HG02981 (cell line): ENCODE results near the gene CEP78.
A peak's percentile ranks its signal among the peaks of the same experiment; 100 is the strongest.
"Not testable (repeated sequence)": the region's sequence is repeated elsewhere in the genome, so short reads cannot be mapped to it uniquely, and the experiment has no call there.

Source experiments
- ATAC-seq: cut with Tn5 transposase; IDR thresholded peaks from one replicate; pipeline ENCODE4 v1.9.1; 2021; ENCODE audit warnings: mild to moderate bottlenecking, moderate library complexity; ENCODE audit not compliant: unreplicated experiment

CEP78 gene

GRCh38 chr9:78235762-78236550, at the start of gene CEP78:
CEP78 (plus strand) TSS chr9:78236075; CDS start chr9:78236351, 276 bp downstream.
- peak; percentile 99 for ATAC-seq

DNA sequence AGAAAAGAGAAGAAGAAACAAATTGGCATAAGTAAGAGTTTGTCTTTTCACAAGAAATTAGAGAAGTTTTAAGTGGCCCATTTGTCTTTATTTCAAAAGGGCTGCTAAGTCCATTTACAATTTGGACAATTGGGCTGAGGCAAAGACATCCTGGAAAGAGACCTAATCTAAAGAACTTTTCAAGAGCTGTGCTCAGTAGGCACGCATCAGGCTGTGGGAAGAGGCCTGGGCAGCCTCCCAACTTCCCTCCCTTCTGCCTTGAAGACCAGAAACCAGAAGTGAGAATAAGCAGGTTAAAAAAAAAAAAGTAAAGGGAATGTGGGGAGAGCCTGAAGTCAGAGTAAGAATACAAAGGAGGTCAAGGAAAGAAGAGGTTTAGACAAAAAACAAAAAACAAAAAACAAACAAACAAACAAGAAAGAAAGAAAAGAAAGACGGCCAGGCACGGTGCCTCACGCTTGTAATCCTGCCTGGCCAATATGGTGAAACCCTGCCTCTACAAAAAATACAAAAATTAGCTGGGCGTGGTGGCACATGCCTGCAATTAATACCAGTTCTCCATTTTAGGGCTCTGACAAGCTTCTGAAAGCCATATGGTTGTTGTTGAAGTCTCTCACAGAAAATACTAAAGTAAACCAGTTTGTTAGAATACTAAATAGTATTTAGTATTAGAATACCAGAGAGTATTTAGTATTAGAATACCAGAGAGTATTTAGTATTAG, 48.0 kb upstream of the CEP78 start:
- ATAC-seq = no peak

DNA sequence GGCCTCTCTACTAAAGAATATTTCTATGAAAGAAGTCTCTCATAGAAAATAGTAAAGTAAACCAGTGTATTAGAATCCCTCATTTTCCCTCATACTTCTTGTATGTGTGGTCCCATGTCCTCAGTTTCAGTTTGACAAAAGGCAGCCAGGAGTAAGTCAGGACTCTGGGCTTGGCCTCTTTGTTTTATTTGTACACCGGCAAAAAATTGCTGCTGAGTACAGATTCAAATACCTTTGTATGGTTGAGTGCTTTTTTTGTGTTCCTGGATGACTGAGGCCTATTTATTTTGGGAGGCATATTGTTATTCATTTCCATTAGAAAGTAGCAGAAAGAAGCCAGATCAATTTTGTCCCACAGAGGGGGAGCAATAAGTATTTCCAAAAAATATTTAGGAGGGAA, 47.3 kb upstream of the CEP78 start:
- ATAC-seq = no peak

DNA sequence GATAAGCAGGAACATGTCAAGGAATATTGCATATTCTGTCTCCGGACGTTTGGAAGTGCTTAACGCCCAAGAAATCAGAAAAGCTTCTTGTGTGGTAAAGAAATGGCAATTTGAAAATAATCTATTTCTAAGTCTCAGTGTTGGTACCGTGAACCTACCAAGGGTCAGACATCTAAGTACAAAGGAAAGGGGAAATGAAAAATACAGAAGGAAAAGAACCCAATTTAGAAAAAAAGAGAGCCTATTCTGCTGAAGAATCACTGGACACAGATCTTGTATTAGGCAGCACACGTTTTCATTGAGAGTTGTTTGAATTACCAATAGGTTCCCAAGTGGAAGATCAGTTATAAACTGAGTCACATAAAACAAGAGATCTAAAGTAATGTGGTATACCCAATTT, 46.9 kb upstream of the CEP78 start:
- no peak for ATAC-seq

DNA sequence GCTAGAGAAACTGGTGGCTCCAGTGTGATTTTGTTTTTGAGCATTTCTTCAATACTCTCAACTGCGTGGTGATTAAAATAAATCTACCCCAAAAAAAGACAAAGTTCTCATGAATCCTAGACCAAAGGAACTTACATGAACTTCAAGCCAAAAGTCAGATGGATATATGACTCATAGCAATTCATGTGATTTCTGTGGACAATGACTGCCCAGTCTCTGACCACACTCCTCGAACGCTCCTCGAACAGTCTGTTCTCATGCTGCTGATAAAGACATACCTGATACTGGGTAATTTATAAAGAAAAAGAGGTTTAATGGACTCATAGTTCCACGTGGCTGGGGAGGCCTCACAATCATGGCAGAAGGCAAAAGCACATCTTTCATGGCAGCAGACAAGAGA, 46.4 kb upstream of the CEP78 start:
- ATAC-seq = no peak

DNA sequence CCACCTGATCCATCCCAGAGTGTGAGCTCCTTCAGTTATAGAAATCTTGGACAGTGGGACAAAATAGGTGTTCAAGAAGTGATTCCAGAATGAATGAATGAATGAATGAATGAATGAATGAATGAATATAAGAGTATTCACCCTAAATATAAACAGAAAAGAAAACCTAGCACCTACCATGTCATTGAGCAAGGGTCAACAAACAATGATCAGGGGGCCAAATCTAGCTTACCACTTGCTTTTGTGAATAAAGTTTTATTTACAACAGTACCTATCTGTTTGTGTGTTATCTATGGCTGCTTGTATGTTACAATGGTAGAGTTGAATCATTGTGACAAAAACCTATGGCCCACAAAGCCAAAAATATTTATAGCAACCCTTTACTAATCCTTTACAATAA, 43.9 kb upstream of the CEP78 start:
- ATAC-seq = no peak

GRCh38 chr9:78196258-78196657, 39.6 kb upstream of the CEP78 start:
- ATAC-seq = no peak

DNA sequence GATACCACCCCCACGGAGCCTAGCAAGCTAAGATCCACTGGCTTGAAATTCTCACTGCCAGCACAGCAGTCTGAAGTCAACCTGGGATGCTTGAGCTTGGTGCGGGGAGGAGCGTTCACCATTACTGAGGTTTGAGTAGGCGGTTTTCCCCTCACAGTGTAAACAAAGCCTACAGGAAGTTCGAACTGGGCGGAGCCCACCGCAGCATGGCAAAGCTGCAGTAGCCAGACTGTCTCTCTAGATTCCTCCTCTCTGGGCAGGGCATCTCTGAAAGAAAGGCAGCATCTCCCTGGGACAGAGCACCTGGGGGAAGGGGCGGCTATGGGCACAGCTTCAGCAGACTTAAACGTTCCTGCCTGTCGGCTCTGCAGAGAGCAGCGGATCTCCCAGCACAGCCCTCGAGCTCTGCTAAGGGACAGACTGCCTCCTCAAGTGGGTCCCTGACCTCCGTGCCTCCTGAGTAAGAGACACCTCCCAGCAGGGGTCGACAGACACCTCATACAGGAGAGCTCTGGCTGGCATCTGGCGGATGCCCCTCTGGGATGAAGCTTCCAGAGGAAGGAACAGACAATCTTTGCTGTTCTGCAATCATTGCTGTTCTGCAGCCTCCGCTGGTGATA, 34.6 kb upstream of the CEP78 start:
- peak; percentile 70 for ATAC-seq

- no peak for ATAC-seq
Measured at GRCh38 chr9:78207319-78207718, 28.6 kb upstream of the CEP78 start.

GRCh38 chr9:78207901-78208300, 28.0 kb upstream of the CEP78 start:
- ATAC-seq = no peak

DNA sequence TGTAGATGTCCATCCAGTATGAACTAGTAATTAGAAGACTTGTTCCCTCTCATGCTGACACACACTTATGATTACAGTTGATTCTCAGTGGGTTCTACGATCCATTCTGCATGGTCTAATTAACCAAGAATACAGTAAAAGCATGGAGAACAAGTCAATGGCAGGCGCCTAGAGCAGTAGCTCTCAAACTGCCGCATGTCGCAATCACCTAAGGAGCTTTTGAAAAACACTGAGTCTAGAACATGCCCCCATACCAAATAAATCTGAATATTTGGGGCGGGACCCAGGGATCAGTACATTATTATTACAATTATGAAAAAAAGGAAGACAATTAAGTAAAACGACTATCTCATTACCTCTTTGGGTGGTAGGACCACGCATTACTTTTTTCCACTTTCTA, 26.7 kb upstream of the CEP78 start:
- ATAC-seq = no peak

DNA sequence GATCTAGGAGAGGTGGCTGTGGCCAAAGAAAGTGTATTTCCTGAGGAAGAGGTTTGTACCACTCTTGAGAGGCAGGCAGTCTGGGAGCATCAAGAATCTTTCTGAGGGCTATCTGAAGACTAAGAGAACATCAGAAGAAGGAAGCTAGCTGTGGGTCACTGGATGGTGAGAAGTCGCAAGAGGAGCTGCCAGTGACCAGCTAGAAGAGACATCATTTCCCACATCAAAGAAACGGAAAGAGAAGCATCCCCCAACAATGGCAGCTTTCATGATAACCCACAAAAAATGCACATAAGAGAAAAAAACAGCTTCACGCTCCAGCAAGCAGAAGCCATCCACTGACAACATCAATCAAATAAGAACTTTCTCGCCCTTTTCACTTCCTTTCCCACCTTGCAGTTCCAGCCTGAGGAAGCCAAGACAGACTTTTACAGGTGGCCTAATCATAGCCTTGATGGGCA, 25.0 kb upstream of the CEP78 start:
- peak; percentile 82 for ATAC-seq

DNA sequence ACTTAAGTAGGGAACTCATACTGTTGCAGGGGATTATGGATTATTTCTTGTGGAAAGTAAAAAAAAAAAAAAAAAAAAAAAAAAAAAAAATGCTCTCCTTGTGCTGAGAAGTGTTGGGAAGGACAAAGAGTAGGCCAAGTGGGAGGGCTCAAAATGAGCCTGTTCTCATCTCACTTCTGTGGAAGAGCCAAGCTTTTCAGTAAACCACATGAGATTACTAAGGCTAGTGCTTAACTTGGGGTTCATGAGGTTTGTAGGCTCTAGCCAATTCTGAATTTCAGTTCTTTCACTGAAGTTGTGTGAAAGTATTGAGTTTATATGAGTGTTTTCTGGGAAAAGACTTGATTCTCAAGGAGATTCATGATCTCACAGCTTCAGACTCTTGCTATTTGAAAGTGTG, 23.0 kb upstream of the CEP78 start:
- no peak for ATAC-seq

- ATAC-seq = peak; percentile 42
Measured at GRCh38 chr9:78213712-78214111, 22.2 kb upstream of the CEP78 start.

GRCh38 chr9:78214492-78214891, 21.4 kb upstream of the CEP78 start:
- no peak for ATAC-seq

DNA sequence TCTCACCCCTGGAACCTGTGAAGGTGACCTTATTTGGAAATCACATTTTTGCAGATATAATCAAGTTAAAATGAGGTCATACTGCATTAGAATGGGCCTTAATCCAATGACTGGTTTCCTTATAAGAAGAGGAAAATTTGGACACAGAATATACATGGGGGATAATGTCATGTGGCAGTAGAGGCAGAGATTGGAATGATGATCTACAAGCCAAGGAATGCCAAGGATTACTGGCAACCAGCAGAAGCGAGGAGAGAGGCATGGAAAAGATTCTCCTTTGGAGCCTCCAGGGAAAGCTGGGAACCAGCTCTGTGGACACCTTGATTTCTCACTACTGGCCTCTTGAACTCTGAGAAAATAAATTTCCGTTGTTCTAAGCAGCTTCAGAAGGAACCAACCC, 20.2 kb upstream of the CEP78 start:
- no peak for ATAC-seq

- no peak for ATAC-seq
Measured at GRCh38 chr9:78218890-78219289, 17.0 kb upstream of the CEP78 start.

DNA sequence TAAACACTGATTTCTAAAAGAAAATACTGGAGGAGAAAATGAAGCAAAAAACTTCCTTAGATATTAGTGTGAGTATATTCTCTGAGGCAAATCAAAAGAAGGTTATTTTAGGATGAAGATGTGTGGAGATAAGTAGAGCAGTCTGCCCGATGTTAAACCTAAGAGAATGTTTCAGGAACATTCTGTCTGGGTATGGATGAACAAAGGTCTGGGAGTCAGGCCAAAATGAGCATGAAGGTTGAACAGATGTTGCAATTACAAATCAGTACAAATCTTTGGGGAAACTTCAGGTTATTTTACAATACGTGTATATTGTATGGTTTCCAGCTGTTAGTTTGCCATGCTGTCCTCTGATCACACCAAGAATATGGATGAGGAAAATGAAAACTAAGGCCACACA, 14.4 kb upstream of the CEP78 start:
- no peak for ATAC-seq

DNA sequence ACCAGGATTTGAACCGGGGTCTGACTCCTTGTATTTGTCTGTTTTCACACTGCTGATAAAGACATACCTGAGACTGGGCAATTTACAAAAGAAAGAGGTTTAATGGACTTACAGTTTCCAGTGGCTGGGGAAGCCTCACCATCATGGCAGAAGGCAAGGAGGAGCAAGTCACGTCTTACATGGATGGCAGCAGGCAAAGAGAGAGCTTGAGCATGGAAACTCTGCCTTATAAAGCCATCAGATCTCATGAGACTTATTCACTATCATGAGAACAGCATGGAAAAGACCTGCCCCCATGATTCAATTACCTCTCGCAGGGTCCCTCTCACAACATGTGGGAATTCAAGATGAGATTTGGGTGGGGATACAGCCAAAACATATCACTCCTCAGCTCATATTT, 14.0 kb upstream of the CEP78 start:
- not testable (repeated sequence) for ATAC-seq

DNA sequence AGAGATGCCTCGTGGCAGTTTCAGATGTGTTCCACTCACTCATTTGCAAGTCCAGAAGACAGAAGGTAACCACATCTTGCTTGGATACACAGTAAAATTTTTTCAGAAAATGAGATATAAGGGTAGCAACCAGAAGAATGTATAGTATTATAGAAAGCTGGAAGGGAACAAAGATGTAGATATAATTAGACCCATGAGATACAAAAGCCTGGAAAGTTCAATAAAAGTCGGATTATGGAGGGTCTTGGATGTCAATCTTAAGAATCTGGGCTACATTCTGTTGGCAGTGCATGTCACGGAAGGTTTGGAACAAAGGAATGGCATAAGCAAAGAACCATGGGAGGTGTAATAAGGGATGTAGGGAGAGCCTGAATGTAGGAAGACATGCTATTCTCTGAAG, 5.1 kb upstream of the CEP78 start:
- ATAC-seq = no peak

- not testable (repeated sequence) for ATAC-seq
Measured at GRCh38 chr9:78232471-78232870, 3.4 kb upstream of the CEP78 start.

DNA sequence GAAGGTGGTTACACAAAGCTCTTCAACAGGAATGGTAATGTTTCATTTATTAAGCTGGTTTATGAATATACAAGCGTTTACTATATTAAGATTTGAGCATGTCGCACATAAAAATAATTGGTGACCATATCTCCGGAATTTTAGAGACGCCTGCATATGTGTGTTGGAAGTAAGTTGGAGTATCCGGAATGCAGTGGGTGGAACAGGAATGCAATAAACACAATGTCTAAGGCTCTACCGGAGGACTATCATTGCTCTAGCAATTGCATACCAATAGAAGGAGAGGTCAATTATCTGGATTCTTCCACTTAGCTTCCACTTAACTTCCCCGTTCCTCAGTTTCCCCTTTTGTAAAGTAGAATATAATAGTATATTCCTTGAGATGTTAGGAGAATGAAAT, 1.1 kb upstream of the CEP78 start:
- no peak for ATAC-seq
